Caco-2 (cell line): ENCODE measurements around the gene NUP93. TPM values are rescaled to one million over a fixed set of nuclear protein-coding genes. Genes with fewer than 3 reads are reported as not detected.

Experiments
- BruUV-seq: library from RNA; stranded (reverse); fragments of 400-500 nt; replicated peaks from 2 replicates; lab custom pipeline; 2021; lab: Mats Ljungman, UMichigan
- CTCF ChIA-PET: fragments of 300-600 bp; sonication (Branson Sonifier 250); formaldehyde crosslinking; loops from one replicate; lab custom pipeline; 2022; ENCODE audit warnings: antibody characterized with exemption; lab: Charles Lee
- POLR2A ChIA-PET: fragments of 300-600 bp; sonication (Branson Sonifier 250); formaldehyde crosslinking; loops from one replicate; lab custom pipeline; 2022; ENCODE audit warnings: antibody characterized with exemption; lab: Charles Lee
- DNase-seq, 2 experiments: peaks; one replicate each; pipeline versions ENCODE4 v3.0.0 to v3.0.0-alpha.2; 2020 to 2022
- H3K27me3 ChIP-seq: replicated peaks from 2 replicates; pipeline ENCODE4 v1.6.0; 2011; ENCODE audit warnings: low read length; ENCODE audit not compliant: control insufficient read depth, insufficient read depth
- H3K36me3 ChIP-seq: 2 replicates; pipeline ENCODE4 v1.5.1; 2011; ENCODE audit warnings: low read length; ENCODE audit not compliant: control insufficient read depth, insufficient read depth
- H3K4me1 ChIP-seq: fragments of 250-450 bp; sonication (Bioruptor Pico); 2 replicates; pipeline ENCODE4 v1.5.1; 2020; ENCODE audit warnings: mild to moderate bottlenecking
- H3K4me3 ChIP-seq: 2 replicates; pipeline ENCODE4 v1.5.1; 2011; ENCODE audit warnings: low read depth, mild to moderate bottlenecking, control low read depth, low read length
- H3K9me3 ChIP-seq: fragments of 250-450 bp; sonication (Bioruptor Pico); 2 replicates; pipeline ENCODE4 v1.5.1; 2020; ENCODE audit warnings: mild to moderate bottlenecking, moderate library complexity
- H3K27ac Mint-ChIP-seq: one replicate; pipeline ENCODE4 v1.8.0; 2022; ENCODE audit warnings: mixed read lengths; ENCODE audit not compliant: unreplicated experiment
- H3K27me3 Mint-ChIP-seq: one replicate; pipeline ENCODE4 v1.8.0; 2022; ENCODE audit warnings: mixed read lengths; ENCODE audit not compliant: insufficient read depth, unreplicated experiment
- H3K36me3 Mint-ChIP-seq: one replicate; pipeline ENCODE4 v1.8.0; 2022; ENCODE audit warnings: mild to moderate bottlenecking, mixed read lengths; ENCODE audit not compliant: insufficient read depth, unreplicated experiment
- H3K4me1 Mint-ChIP-seq: one replicate; pipeline ENCODE4 v1.8.0; 2022; ENCODE audit warnings: low read depth, mixed read lengths; ENCODE audit not compliant: unreplicated experiment
- H3K4me3 Mint-ChIP-seq: one replicate; pipeline ENCODE4 v1.8.0; 2022; ENCODE audit warnings: mild to moderate bottlenecking, moderate library complexity, mixed read lengths; ENCODE audit not compliant: unreplicated experiment
- H3K9me3 Mint-ChIP-seq: one replicate; pipeline ENCODE4 v1.8.0; 2022; ENCODE audit warnings: mixed read lengths; ENCODE audit not compliant: unreplicated experiment
- intact Hi-C: fragments of 100-400 bp; cut with micrococcal nuclease; formaldehyde crosslinking; loops from one replicate; pipeline ENCODE4 v1.10.0; 2022; ENCODE audit not compliant: unreplicated experiment
- total RNA-seq: library from RNA; stranded (reverse); gene quantifications from 2 replicates; pipeline ENCODE4 v1.2.3, GENCODE V29; 2022
- TF ChIP-seq, protein P1 (sequence below), 2 experiments: fragments of 200-600 bp in 1 of 2; IDR thresholded peaks; 1 replicate in 1 of 2; 2 replicates in 1 of 2; pipeline versions ENCODE4 v1.5.1 to v1.8.0; 2011 to 2022; ENCODE audit warnings: antibody characterized with exemption in 1 of 2, control low read depth in 1 of 2, inconsistent platforms in 1 of 2, low read depth in 1 of 2, low read length in 1 of 2, mild to moderate bottlenecking in 1 of 2, moderate library complexity in 1 of 2; ENCODE audit not compliant: insufficient read depth in 1 of 2, severe bottlenecking in 1 of 2, unreplicated experiment in 1 of 2

Gene NUP93
- total RNA-seq, 1 experiment from 2014 or later, result 148 TPM

DNA sequence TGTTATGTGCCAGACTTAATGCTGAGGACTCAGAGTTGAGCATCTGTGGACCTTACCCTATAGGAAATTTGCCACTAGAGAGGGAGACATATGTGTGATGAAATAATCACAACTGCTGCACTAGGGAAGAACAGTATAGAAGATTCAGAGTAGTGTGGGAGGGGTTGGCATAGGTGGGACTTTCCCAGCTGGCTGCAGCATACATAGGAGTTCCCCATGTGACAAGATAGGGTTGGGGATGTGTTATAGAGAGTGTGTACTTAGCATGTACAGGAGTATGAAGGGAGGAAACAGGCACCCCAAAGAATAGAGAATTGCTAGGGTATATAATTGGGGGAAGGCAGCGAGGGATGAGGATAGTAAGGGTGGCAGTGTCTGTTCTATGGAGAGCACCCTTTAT lies 2.9 kb downstream of the NUP93 start:
- peaks cover 10% of the 10 kb centered on the region for H3K4me1 Mint-ChIP-seq
- H3K9me3 ChIP-seq, result no peaks in the 10 kb centered on the region
- H3K4me3 ChIP-seq, result no peak overlapping the region
- no peaks in the 10 kb centered on the region for H3K9me3 Mint-ChIP-seq
- no peaks in the 10 kb centered on the region for H3K36me3 ChIP-seq
- H3K4me1 ChIP-seq, result peaks cover 6% of the 10 kb centered on the region; the same call in 1 of the 2 replicates
- no peaks in the 10 kb centered on the region for H3K27me3 ChIP-seq
- TF ChIP-seq, protein P1, sequence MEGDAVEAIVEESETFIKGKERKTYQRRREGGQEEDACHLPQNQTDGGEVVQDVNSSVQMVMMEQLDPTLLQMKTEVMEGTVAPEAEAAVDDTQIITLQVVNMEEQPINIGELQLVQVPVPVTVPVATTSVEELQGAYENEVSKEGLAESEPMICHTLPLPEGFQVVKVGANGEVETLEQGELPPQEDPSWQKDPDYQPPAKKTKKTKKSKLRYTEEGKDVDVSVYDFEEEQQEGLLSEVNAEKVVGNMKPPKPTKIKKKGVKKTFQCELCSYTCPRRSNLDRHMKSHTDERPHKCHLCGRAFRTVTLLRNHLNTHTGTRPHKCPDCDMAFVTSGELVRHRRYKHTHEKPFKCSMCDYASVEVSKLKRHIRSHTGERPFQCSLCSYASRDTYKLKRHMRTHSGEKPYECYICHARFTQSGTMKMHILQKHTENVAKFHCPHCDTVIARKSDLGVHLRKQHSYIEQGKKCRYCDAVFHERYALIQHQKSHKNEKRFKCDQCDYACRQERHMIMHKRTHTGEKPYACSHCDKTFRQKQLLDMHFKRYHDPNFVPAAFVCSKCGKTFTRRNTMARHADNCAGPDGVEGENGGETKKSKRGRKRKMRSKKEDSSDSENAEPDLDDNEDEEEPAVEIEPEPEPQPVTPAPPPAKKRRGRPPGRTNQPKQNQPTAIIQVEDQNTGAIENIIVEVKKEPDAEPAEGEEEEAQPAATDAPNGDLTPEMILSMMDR (IDR thresholded peaks at IDR 0.05; ENCODE audit: insufficient read depth in 1 of 2, low read depth in 1 of 2, low read length in 1 of 2, severe bottlenecking in 1 of 2, unreplicated experiment in 1 of 2), result no peak
- H3K36me3 Mint-ChIP-seq, result peaks cover 5% of the 10 kb centered on the region
- H3K27ac Mint-ChIP-seq, result no peak overlapping the region
- no peak for DNase-seq
- ChIA-PET CTCF (no interaction called here), POLR2A (no interaction called here)
- intact Hi-C loops, result loop anchor here (10.0 kb wide), 1 partner anchor 222 kb away; no protein-coding TSS in a partner anchor
- no TSS peak for BruUV-seq
- no peak overlapping the region for H3K4me3 Mint-ChIP-seq
- no peaks in the 10 kb centered on the region for H3K27me3 Mint-ChIP-seq

DNA sequence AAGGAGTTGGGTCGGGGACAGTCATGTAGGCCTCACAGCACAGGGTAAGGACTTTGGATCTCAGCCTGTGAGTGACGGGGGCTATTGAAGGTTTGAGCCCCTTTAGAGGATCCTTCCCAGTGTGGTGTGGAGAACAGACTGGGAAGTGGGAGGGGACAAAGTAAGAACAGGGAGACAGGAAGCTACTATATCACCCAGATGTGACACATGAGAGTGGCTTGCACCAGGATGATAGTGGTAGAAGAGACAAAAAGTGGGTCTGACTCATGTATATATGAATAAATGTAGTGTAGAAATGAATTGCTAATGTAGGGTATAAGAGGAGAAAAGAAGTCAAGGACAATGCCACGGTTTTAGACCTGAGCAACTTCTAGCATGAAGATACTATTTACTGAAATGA lies 4.5 kb downstream of the NUP93 start:
- no peaks in the 10 kb centered on the region for H3K27me3 Mint-ChIP-seq
- no peak overlapping the region for H3K4me3 ChIP-seq
- intact Hi-C loops, result loop anchor here (10.0 kb wide), 1 partner anchor 220 kb away; no protein-coding TSS in a partner anchor
- ChIA-PET POLR2A (no interaction called here), CTCF (no interaction called here)
- no peaks in the 10 kb centered on the region for H3K9me3 ChIP-seq
- H3K27me3 ChIP-seq, result no peaks in the 10 kb centered on the region
- DNase-seq, result no peak
- H3K9me3 Mint-ChIP-seq, result no peaks in the 10 kb centered on the region
- no peaks in the 10 kb centered on the region for H3K36me3 ChIP-seq
- H3K4me1 Mint-ChIP-seq, result peaks cover 4% of the 10 kb centered on the region
- TF ChIP-seq, protein P1 (IDR thresholded peaks at IDR 0.05; ENCODE audit: insufficient read depth in 1 of 2, low read depth in 1 of 2, low read length in 1 of 2, severe bottlenecking in 1 of 2, unreplicated experiment in 1 of 2), result no peak
- H3K4me3 Mint-ChIP-seq, result no peak overlapping the region
- H3K36me3 Mint-ChIP-seq, result peaks cover 14% of the 10 kb centered on the region
- H3K4me1 ChIP-seq, result peaks cover 1% of the 10 kb centered on the region; the same call in 1 of the 2 replicates
- H3K27ac Mint-ChIP-seq, result no peak overlapping the region
- BruUV-seq, result no TSS peak

DNA sequence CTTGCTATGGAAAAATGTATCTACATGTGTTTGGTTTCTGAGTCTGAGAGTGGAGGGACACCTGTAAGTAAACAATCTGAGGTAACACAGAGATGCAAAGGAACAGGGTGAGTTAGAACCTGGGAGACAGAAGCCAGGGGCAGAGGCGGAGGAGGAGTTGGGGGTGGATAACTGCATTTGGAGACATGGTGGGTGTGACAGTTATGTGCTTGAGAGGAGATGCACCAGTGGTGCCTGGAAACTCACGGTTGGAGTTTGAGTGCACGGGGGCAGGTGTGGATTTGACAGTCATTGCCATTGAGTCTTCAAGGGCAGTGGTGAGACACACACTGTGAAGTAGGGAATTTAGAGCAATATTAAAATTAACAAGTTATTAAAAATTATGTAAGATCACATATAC lies 6.5 kb downstream of the NUP93 start:
- DNase-seq, result no peak
- Histone ChIP-seq H3K4me3 (no peak overlapping the region), H3K27me3 (no peaks in the 10 kb centered on the region), H3K9me3 (no peaks in the 10 kb centered on the region), H3K4me1 (peaks cover 7% of the 10 kb centered on the region), H3K36me3 (no peaks in the 10 kb centered on the region)
- H3K4me3 Mint-ChIP-seq, result no peak overlapping the region
- no peak overlapping the region for H3K27ac Mint-ChIP-seq
- H3K36me3 Mint-ChIP-seq, result peaks cover 14% of the 10 kb centered on the region
- BruUV-seq, result no TSS peak
- H3K27me3 Mint-ChIP-seq, result no peaks in the 10 kb centered on the region
- TF ChIP-seq, protein P1 (IDR thresholded peaks at IDR 0.05; ENCODE audit: insufficient read depth in 1 of 2, low read depth in 1 of 2, low read length in 1 of 2, severe bottlenecking in 1 of 2, unreplicated experiment in 1 of 2), result no peak
- ChIA-PET POLR2A (no interaction called here), CTCF (no interaction called here)
- intact Hi-C loops, result loop anchor here (10.0 kb wide), 1 partner anchor 218 kb away; no protein-coding TSS in a partner anchor
- no peaks in the 10 kb centered on the region for H3K9me3 Mint-ChIP-seq
- peaks cover 1% of the 10 kb centered on the region for H3K4me1 Mint-ChIP-seq
